ENCODE results near the gene SEPTIN1.
A peak's percentile ranks its signal among the peaks of the same experiment; 100 is the strongest.

Gene SEPTIN1

DNA sequence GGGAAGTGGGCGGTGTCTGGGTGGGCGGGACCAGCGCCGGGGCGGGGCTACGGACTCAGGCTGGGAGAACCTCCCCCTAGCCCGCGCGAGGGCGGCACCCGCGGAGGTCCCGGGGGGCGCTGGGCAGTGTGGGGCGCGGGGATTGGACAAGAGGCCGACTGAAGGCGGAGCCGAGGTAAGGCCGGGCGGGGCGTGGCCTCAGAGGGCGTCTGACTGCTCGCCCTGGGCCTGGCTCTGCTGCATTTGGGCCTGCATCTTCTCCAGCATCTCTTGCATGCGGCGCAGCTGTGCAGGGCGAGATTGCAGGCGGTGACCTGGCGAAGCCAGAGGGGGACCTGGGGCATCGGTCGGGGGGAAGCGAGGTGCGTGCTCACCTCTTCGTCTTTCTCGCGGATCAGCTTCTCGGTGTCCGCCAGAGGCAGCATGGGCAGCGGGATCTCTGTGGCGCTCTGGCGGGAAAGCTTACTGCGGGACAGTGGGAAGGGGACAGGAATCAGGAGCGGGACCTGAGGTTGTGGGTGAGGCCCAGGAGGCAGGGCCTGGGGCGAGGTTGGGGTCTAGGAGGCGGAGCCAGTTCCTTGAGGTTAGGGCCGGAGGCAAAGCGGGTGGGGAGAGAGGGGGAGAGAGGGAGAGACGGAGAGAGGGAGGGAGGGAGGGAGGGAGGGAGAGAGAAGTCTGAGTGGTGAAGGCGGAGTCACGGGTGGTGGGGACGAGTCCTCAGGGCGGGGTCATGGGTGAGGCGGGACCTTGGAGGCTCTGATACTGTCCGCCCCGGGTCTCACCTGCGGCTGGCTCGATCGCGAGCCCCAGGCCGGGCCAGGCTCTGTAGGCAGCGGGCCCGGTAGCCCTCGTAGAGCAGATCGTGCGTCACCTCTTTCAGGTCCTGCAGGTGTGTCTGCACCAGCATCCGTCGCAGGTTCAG is 3.9 kb downstream of the SEPTIN1 start (continued):
- TF ChIP-seq, protein P1, sequence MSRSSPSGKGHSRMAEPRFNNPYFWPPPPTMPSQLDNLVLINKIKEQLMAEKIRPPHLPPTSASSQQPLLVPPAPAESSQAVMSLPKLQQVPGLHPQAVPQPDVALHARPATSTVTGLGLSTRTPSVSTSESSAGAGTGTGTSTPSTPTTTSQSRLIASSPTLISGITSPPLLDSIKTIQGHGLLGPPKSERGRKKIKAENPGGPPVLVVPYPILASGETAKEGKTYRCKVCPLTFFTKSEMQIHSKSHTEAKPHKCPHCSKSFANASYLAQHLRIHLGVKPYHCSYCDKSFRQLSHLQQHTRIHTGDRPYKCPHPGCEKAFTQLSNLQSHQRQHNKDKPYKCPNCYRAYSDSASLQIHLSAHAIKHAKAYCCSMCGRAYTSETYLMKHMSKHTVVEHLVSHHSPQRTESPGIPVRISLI (tag by site-specific recombination; IDR thresholded peaks at IDR 0.05), result no peak
- TF ChIP-seq ZNF830 (tag by site-specific recombination; IDR thresholded peaks at IDR 0.05; ENCODE audit: low read depth), result no peak
- TF ChIP-seq ZNF184 (tag by site-specific recombination; IDR thresholded peaks at IDR 0.05), result no peak
- TF ChIP-seq, protein P2, sequence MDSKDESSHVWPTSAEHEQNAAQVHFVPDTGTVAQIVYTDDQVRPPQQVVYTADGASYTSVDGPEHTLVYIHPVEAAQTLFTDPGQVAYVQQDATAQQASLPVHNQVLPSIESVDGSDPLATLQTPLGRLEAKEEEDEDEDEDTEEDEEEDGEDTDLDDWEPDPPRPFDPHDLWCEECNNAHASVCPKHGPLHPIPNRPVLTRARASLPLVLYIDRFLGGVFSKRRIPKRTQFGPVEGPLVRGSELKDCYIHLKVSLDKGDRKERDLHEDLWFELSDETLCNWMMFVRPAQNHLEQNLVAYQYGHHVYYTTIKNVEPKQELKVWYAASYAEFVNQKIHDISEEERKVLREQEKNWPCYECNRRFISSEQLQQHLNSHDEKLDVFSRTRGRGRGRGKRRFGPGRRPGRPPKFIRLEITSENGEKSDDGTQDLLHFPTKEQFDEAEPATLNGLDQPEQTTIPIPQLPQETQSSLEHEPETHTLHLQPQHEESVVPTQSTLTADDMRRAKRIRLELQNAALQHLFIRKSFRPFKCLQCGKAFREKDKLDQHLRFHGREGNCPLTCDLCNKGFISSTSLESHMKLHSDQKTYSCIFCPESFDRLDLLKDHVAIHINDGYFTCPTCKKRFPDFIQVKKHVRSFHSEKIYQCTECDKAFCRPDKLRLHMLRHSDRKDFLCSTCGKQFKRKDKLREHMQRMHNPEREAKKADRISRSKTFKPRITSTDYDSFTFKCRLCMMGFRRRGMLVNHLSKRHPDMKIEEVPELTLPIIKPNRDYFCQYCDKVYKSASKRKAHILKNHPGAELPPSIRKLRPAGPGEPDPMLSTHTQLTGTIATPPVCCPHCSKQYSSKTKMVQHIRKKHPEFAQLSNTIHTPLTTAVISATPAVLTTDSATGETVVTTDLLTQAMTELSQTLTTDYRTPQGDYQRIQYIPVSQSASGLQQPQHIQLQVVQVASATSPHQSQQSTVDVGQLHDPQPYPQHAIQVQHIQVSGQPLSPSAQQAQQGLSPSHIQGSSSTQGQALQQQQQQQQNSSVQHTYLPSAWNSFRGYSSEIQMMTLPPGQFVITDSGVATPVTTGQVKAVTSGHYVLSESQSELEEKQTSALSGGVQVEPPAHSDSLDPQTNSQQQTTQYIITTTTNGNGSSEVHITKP (tag by site-specific recombination; IDR thresholded peaks at IDR 0.05), result peak; percentile 40
- no peak for TF ChIP-seq ZNF214 (tag by site-specific recombination; IDR thresholded peaks at IDR 0.05; ENCODE audit: borderline replicate concordance)
- peak; percentile 24; the same call in 1 of the 2 replicates for TF ChIP-seq ZNF660 (tag by site-specific recombination; IDR thresholded peaks at IDR 0.05)
- TF ChIP-seq ZNF571 (tag by site-specific recombination; IDR thresholded peaks at IDR 0.05), result no peak
- no peak for TF ChIP-seq ZNF654 (tag by site-specific recombination; IDR thresholded peaks at IDR 0.05; ENCODE audit: low read depth)
- TF ChIP-seq, protein P3, sequence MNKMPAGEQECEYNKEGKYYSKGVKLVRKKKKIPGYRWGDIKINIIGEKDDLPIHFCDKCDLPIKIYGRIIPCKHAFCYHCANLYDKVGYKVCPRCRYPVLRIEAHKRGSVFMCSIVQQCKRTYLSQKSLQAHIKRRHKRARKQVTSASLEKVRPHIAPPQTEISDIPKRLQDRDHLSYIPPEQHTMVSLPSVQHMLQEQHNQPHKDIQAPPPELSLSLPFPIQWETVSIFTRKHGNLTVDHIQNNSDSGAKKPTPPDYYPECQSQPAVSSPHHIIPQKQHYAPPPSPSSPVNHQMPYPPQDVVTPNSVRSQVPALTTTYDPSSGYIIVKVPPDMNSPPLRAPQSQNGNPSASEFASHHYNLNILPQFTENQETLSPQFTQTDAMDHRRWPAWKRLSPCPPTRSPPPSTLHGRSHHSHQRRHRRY (tag by site-specific recombination; IDR thresholded peaks at IDR 0.05), result peak; percentile 94
- TF ChIP-seq, protein P4, sequence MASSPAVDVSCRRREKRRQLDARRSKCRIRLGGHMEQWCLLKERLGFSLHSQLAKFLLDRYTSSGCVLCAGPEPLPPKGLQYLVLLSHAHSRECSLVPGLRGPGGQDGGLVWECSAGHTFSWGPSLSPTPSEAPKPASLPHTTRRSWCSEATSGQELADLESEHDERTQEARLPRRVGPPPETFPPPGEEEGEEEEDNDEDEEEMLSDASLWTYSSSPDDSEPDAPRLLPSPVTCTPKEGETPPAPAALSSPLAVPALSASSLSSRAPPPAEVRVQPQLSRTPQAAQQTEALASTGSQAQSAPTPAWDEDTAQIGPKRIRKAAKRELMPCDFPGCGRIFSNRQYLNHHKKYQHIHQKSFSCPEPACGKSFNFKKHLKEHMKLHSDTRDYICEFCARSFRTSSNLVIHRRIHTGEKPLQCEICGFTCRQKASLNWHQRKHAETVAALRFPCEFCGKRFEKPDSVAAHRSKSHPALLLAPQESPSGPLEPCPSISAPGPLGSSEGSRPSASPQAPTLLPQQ (tag by site-specific recombination; IDR thresholded peaks at IDR 0.05), result peak; percentile 73
- no peak for TF ChIP-seq ZBTB21 (tag by site-specific recombination; IDR thresholded peaks at IDR 0.05)
- TF ChIP-seq, protein P5, sequence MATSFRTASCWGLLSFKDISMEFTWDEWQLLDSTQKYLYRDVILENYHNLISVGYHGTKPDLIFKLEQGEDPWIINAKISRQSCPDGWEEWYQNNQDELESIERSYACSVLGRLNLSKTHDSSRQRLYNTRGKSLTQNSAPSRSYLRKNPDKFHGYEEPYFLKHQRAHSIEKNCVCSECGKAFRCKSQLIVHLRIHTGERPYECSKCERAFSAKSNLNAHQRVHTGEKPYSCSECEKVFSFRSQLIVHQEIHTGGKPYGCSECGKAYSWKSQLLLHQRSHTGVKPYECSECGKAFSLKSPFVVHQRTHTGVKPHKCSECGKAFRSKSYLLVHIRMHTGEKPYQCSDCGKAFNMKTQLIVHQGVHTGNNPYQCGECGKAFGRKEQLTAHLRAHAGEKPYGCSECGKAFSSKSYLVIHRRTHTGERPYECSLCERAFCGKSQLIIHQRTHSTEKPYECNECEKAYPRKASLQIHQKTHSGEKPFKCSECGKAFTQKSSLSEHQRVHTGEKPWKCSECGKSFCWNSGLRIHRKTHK (tag by site-specific recombination; IDR thresholded peaks at IDR 0.05), result no peak
- TF ChIP-seq ZNF175 (tag by site-specific recombination; IDR thresholded peaks at IDR 0.05), result no peak
- no peak for TF ChIP-seq ZNF701 (tag by site-specific recombination; IDR thresholded peaks at IDR 0.05)
- TF ChIP-seq, protein P6, sequence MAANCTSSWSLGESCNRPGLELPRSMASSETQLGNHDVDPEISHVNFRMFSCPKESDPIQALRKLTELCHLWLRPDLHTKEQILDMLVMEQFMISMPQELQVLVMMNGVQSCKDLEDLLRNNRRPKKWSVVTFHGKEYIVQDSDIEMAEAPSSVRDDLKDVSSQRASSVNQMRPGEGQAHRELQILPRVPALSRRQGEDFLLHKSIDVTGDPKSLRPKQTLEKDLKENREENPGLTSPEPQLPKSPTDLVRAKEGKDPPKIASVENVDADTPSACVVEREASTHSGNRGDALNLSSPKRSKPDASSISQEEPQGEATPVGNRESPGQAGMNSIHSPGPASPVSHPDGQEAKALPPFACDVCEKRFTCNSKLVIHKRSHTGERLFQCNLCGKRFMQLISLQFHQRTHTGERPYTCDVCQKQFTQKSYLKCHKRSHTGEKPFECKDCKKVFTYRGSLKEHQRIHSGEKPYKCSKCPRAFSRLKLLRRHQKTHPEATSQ (tag by site-specific recombination; IDR thresholded peaks at IDR 0.05), result peak; percentile 96
- TF ChIP-seq, protein P7, sequence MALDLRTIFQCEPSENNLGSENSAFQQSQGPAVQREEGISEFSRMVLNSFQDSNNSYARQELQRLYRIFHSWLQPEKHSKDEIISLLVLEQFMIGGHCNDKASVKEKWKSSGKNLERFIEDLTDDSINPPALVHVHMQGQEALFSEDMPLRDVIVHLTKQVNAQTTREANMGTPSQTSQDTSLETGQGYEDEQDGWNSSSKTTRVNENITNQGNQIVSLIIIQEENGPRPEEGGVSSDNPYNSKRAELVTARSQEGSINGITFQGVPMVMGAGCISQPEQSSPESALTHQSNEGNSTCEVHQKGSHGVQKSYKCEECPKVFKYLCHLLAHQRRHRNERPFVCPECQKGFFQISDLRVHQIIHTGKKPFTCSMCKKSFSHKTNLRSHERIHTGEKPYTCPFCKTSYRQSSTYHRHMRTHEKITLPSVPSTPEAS (tag by site-specific recombination; IDR thresholded peaks at IDR 0.05), result no peak
- no peak for TF ChIP-seq ZNF596 (tag by site-specific recombination; IDR thresholded peaks at IDR 0.05)
- TF ChIP-seq, protein P8, sequence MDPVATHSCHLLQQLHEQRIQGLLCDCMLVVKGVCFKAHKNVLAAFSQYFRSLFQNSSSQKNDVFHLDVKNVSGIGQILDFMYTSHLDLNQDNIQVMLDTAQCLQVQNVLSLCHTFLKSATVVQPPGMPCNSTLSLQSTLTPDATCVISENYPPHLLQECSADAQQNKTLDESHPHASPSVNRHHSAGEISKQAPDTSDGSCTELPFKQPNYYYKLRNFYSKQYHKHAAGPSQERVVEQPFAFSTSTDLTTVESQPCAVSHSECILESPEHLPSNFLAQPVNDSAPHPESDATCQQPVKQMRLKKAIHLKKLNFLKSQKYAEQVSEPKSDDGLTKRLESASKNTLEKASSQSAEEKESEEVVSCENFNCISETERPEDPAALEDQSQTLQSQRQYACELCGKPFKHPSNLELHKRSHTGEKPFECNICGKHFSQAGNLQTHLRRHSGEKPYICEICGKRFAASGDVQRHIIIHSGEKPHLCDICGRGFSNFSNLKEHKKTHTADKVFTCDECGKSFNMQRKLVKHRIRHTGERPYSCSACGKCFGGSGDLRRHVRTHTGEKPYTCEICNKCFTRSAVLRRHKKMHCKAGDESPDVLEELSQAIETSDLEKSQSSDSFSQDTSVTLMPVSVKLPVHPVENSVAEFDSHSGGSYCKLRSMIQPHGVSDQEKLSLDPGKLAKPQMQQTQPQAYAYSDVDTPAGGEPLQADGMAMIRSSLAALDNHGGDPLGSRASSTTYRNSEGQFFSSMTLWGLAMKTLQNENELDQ (tag by site-specific recombination; IDR thresholded peaks at IDR 0.05; ENCODE audit: low read depth), result no peak
- no peak for TF ChIP-seq ZNF677 (tag by site-specific recombination; IDR thresholded peaks at IDR 0.05)
- no peak for TF ChIP-seq ZNF544 (tag by site-specific recombination; IDR thresholded peaks at IDR 0.05)
- TF ChIP-seq ZNF24 (tag by site-specific recombination; IDR thresholded peaks at IDR 0.05), result peak; percentile 80
- TF ChIP-seq ZSCAN30 (tag by site-specific recombination; IDR thresholded peaks at IDR 0.05), result no peak; the same call in 1 of the 2 replicates
- no peak for TF ChIP-seq ZNF274 (IDR thresholded peaks at IDR 0.05; ENCODE audit: low read length)
- no peak for TF ChIP-seq ZNF274 (tag by site-specific recombination; IDR thresholded peaks at IDR 0.05; ENCODE audit: borderline replicate concordance)

All from HEK293 (cell line).